DMS53 (cell line): ENCODE data around the gene PHF1.

Experiments used
- DNase-seq: peaks from one replicate; lab custom pipeline; 2025; lab: John Stamatoyannopoulos, UW

PHF1 gene

GRCh38 chr6:33458676-33459075 lies 47.9 kb downstream of the PHF1 start:
- no peak for DNase-seq

- DNase-seq, result no peak
Observed at GRCh38 chr6:33459226-33459625, 48.4 kb downstream of the PHF1 start.
